ENCODE measurements around the gene PLCH1. TPM values are rescaled to one million over a fixed set of nuclear protein-coding genes. Genes with fewer than 3 reads are reported as not detected.

The PLCH1 gene
- total RNA-seq, 4 donors from 2014 or later, result 1.4 to 7.0 (median 2.0) TPM

GRCh38 chr3:155488671-155489070, 256.2 kb downstream of the PLCH1 start:
- DNase-seq (ENCODE audit: low spot score in 2 of 2), result no peak
- Histone ChIP-seq H3K36me3 (no peaks in the 10 kb centered on the region), H3K4me3 (no peak overlapping the region), H3K9me3 (no peaks in the 10 kb centered on the region), H3K4me1 (no peaks in the 10 kb centered on the region), H3K27ac (no peak overlapping the region), H3K27me3 (no peaks in the 10 kb centered on the region)
- TF ChIP-seq EP300 (IDR thresholded peaks at IDR 0.05) (no peak), POLR2A (IDR thresholded peaks at IDR 0.05) (no peak), CTCF (IDR thresholded peaks at IDR 0.05) (no peak)
- WGBS, 2 donors, result 38 to 46% methylated on average over 5 of the region's 5 CpGs

DNA sequence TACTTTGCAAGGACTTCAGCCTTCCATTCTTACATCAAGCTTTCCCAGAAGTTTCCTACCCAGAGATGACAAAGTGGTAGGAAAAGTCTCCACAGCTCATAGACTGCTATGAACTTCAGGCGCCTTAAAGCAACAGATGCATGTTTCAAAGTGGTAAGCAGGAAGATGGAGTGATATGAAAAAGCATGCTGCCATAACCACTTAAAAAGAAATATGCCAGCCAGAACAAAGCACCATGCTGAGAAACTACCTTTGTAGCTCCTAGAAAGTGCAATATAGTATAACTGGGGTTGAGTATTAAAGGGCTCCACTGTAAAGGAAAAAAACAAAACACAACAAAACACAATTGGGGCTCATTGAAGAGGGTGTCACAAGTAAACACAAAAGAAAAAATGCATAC, 259.0 kb downstream of the PLCH1 start:
- H3K27me3 ChIP-seq, result no peaks in the 10 kb centered on the region
- TF ChIP-seq CTCF (IDR thresholded peaks at IDR 0.05) (no peak), POLR2A (IDR thresholded peaks at IDR 0.05) (no peak)
- WGBS, 2 donors, result 91 to 96% methylated on average over 1 of the region's 1 CpG
- peaks cover 0 to 5% (median 0%) of the 10 kb centered on the region in 3 donors for H3K36me3 ChIP-seq
- H3K9me3 ChIP-seq, result no peaks in the 10 kb centered on the region
- DNase-seq (ENCODE audit: low spot score in 2 of 2), result no peak
- no peak overlapping the region for H3K27ac ChIP-seq
- no peaks in the 10 kb centered on the region for H3K4me1 ChIP-seq
- no peak overlapping the region for H3K4me3 ChIP-seq

- Histone ChIP-seq H3K36me3 (peaks cover 0 to 5% (median 0%) of the 10 kb centered on the region in 3 donors), H3K4me3 (no peak overlapping the region), H3K27ac (no peak overlapping the region), H3K9me3 (peaks cover 0 to 13% (median 3%) of the 10 kb centered on the region in 4 donors), H3K4me1 (no peaks in the 10 kb centered on the region), H3K27me3 (no peaks in the 10 kb centered on the region)
- 84 to 89% methylated on average over 2 of the region's 2 CpGs for WGBS, 2 donors
- no peak for TF ChIP-seq CTCF (IDR thresholded peaks at IDR 0.05)
- no peak for TF ChIP-seq EP300 (IDR thresholded peaks at IDR 0.05)
- no peak for TF ChIP-seq POLR2A (IDR thresholded peaks at IDR 0.05)
- no peak for DNase-seq (ENCODE audit: low spot score in 2 of 2)
Observed at GRCh38 chr3:155481591-155481990, 263.3 kb downstream of the PLCH1 start.

- H3K4me3 ChIP-seq, result no peak overlapping the region
Observed at GRCh38 chr3:155481089-155481488, 263.8 kb downstream of the PLCH1 start.

DNA sequence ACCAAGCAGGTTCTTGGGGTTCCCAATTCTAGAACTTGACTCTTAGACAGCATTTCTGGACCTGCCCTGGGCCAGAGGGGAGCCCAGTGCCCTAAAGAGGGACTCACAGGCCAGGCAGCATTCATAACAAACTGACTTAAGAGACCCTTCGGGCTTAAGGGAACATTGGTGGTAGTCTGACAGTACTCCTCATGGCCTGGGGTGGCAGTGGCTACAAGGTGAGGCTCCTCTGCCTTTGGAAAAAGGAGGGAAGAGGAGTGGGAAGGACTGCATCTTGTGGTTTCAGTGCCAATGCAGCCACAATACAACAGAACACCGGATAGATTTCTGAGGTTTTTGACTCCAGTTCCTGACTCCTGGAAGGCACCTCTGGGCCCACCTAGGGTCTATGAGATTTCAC, 279.2 kb downstream of the PLCH1 start:
- Histone ChIP-seq H3K9me3 (peaks cover 0 to 34% (median 6%) of the 10 kb centered on the region in 4 donors), H3K4me1 (no peaks in the 10 kb centered on the region), H3K27me3 (no peaks in the 10 kb centered on the region), H3K4me3 (no peak overlapping the region), H3K27ac (no peak overlapping the region), H3K36me3 (peaks cover 0 to 8% (median 0%) of the 10 kb centered on the region in 3 donors)
- no peak for TF ChIP-seq CTCF (IDR thresholded peaks at IDR 0.05)
- no peak for TF ChIP-seq EP300 (IDR thresholded peaks at IDR 0.05)
- no peak for TF ChIP-seq POLR2A (IDR thresholded peaks at IDR 0.05)
- DNase-seq (ENCODE audit: low spot score in 2 of 2), result no peak
- 92 to 95% methylated on average over 2 of the region's 2 CpGs for WGBS, 2 donors

More at GRCh38 chr3:155481089-155481488, 263.8 kb downstream of the PLCH1 start:
- no peak overlapping the region for H3K27ac ChIP-seq
- no peaks in the 10 kb centered on the region for H3K27me3 ChIP-seq
- no peaks in the 10 kb centered on the region for H3K4me1 ChIP-seq
- DNase-seq (ENCODE audit: low spot score in 2 of 2), result no peak
- peaks cover 0 to 18% (median 3%) of the 10 kb centered on the region in 4 donors for H3K9me3 ChIP-seq
- TF ChIP-seq EP300 (IDR thresholded peaks at IDR 0.05) (no peak), CTCF (IDR thresholded peaks at IDR 0.05) (no peak), POLR2A (IDR thresholded peaks at IDR 0.05) (no peak)
- H3K36me3 ChIP-seq, result peaks cover 0 to 5% (median 0%) of the 10 kb centered on the region in 3 donors
- WGBS, 2 donors, result 85 to 93% methylated on average over 12 of the region's 12 CpGs

Data from tibial nerve (tissue), 4 donors.